Effector memory CD4-positive, alpha-beta T cell (primary cell): ENCODE measurements around the gene TIMP4.

Experiments used
- DNase-seq, 3 donors: peaks; one replicate each; pipeline ENCODE4 v3.0.0-alpha.2; 2020
- H3K27ac ChIP-seq: 2 replicates; pipeline ENCODE4 v1.7.0; 2013; ENCODE audit warnings: mild to moderate bottlenecking, low read length, moderate library complexity; ENCODE audit not compliant: insufficient read depth, poor library complexity, severe bottlenecking
- H3K27me3 ChIP-seq: replicated peaks from 2 replicates; pipeline ENCODE4 v1.7.0; 2013; ENCODE audit warnings: mild to moderate bottlenecking, low read length; ENCODE audit not compliant: insufficient read depth, control insufficient read depth, poor library complexity, severe bottlenecking
- H3K36me3 ChIP-seq: 2 replicates; pipeline ENCODE4 v1.7.0; 2013; ENCODE audit warnings: mild to moderate bottlenecking, low read length, moderate library complexity; ENCODE audit not compliant: control insufficient read depth, insufficient read depth
- H3K4me1 ChIP-seq: 2 replicates; pipeline ENCODE4 v1.7.0; 2013; ENCODE audit warnings: low read length, mild to moderate bottlenecking; ENCODE audit not compliant: control insufficient read depth, insufficient read depth, poor library complexity, severe bottlenecking
- H3K4me3 ChIP-seq: 2 replicates; pipeline ENCODE4 v1.7.0; 2013; ENCODE audit warnings: low read length, low read depth, mild to moderate bottlenecking; ENCODE audit not compliant: insufficient read depth, poor library complexity, severe bottlenecking
- H3K9me3 ChIP-seq: 2 replicates; pipeline ENCODE4 v1.7.0; 2013; ENCODE audit warnings: mild to moderate bottlenecking, low read length, moderate library complexity; ENCODE audit not compliant: control insufficient read depth

Gene TIMP4

GRCh38 chr3:12186046-12186445 is 27.3 kb upstream of the TIMP4 start:
- Histone ChIP-seq H3K4me1 (no peaks in the 10 kb centered on the region), H3K27me3 (no peaks in the 10 kb centered on the region), H3K9me3 (no peaks in the 10 kb centered on the region), H3K4me3 (no peak overlapping the region), H3K27ac (no peak overlapping the region), H3K36me3 (no peaks in the 10 kb centered on the region)
- no peak for DNase-seq

DNA sequence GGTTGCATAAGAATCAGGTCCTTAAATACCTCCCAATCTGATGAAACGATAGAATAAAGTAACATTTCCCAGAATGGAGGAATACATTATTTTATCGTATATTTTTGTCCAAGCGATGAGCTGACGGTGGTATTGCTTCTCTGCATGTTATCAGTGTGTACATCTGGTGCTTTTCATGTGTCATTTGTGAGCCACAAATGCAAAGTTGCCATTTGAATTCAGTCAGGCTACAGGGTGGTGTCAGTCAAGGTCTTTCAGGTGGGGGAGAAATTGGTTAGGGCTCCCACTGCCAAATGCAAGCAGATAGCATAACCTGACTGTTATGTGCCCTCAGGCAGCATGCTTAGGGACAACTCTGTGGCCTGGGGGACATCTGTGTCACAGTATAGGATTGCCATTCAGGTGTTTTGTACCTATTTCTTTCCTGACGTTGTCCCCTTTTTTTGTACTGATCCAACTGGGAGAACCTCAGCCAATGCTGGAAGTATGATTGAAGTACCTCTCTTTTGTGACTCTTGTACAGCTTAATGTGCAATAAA is 26.5 kb upstream of the TIMP4 start:
- DNase-seq: no peak
- no peaks in the 10 kb centered on the region for H3K36me3 ChIP-seq
- no peaks in the 10 kb centered on the region for H3K9me3 ChIP-seq
- no peaks in the 10 kb centered on the region for H3K4me1 ChIP-seq
- H3K4me3 ChIP-seq: no peak overlapping the region
- no peak overlapping the region for H3K27ac ChIP-seq
- no peaks in the 10 kb centered on the region for H3K27me3 ChIP-seq

- H3K27me3 ChIP-seq: no peaks in the 10 kb centered on the region
- H3K36me3 ChIP-seq: no peaks in the 10 kb centered on the region
- no peak overlapping the region for H3K27ac ChIP-seq
- H3K4me3 ChIP-seq: no peak overlapping the region
- no peak for DNase-seq
- H3K9me3 ChIP-seq: no peaks in the 10 kb centered on the region
- no peaks in the 10 kb centered on the region for H3K4me1 ChIP-seq
Observed at GRCh38 chr3:12184541-12184940, 25.8 kb upstream of the TIMP4 start.

DNA sequence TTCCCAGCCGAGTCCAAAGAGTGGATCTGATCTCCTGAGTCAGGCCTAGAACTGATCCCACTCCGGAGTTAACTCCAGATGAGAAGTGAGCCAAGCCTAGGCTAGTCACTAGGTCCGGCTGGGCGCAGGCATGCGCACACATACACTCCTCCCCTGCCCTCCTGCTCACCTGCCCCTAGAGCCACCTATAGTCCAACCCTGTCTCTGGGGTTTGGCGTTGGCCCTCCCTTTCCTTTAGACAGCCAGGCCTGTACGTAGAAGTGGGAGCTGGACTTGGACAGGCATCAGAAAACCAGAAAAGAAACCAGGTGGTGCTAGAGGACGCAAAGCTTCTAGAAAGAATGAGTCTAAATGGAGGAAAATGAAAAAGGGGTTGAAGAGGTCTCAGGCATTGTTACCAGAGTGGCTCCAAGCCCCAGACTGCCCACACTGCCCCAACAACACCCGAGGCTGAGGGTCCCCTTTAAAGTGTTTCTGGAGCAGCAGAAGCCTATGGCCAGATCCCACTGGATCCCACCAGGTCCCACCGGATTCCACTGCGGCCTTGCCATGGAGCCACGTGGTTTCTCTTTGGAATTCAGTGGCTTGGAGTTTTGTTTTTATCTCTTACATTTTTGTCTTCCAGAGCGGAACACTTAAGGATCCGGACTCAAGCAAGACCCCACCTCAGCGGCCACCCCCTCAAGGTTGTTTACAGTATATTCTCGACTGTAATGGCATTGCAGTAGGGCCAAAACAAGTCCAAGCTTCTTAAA is 24.2 kb upstream of the TIMP4 start:
- Histone ChIP-seq H3K36me3 (no peaks in the 10 kb centered on the region), H3K27me3 (no peaks in the 10 kb centered on the region), H3K9me3 (no peaks in the 10 kb centered on the region), H3K4me1 (no peaks in the 10 kb centered on the region), H3K4me3 (no peak overlapping the region), H3K27ac (no peak overlapping the region)
- DNase-seq: no peak

- Histone ChIP-seq H3K4me3 (no peak overlapping the region), H3K9me3 (no peaks in the 10 kb centered on the region), H3K27ac (no peak overlapping the region), H3K27me3 (no peaks in the 10 kb centered on the region), H3K36me3 (no peaks in the 10 kb centered on the region), H3K4me1 (no peaks in the 10 kb centered on the region)
- DNase-seq: no peak
Observed at GRCh38 chr3:12181806-12182205, 23.1 kb upstream of the TIMP4 start.

- Histone ChIP-seq H3K9me3 (no peaks in the 10 kb centered on the region), H3K27ac (no peak overlapping the region), H3K4me3 (no peak overlapping the region), H3K27me3 (no peaks in the 10 kb centered on the region), H3K4me1 (no peaks in the 10 kb centered on the region), H3K36me3 (no peaks in the 10 kb centered on the region)
- DNase-seq: no peak
Observed at GRCh38 chr3:12181301-12181700, 22.6 kb upstream of the TIMP4 start.

DNA sequence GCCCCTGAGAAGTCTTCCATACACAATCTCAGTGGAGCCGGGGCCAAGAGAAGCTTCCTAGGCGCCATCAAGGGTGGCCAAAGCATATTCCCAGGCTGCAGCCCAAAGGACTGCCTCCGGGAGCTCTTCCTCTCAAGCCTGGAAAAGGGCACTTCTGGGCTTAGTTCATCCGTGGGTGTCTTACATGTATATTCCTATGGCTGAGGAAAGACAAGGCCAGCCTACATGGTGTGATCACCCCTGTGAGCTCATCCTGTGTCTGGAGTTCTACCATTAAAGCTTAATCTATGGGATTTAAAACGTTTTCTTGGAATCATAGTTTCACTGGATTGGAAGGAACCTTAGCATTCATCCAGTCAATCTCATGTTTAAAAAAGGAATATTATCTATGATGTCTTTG is 21.9 kb upstream of the TIMP4 start:
- no peaks in the 10 kb centered on the region for H3K27me3 ChIP-seq
- H3K9me3 ChIP-seq: no peaks in the 10 kb centered on the region
- H3K4me3 ChIP-seq: no peak overlapping the region
- H3K27ac ChIP-seq: no peak overlapping the region
- DNase-seq: no peak
- H3K36me3 ChIP-seq: no peaks in the 10 kb centered on the region
- no peaks in the 10 kb centered on the region for H3K4me1 ChIP-seq

- Histone ChIP-seq H3K9me3 (no peaks in the 10 kb centered on the region), H3K4me1 (no peaks in the 10 kb centered on the region), H3K4me3 (no peak overlapping the region), H3K27ac (no peak overlapping the region), H3K27me3 (no peaks in the 10 kb centered on the region), H3K36me3 (no peaks in the 10 kb centered on the region)
- no peak for DNase-seq
Observed at GRCh38 chr3:12180218-12180617, 21.5 kb upstream of the TIMP4 start.

DNA sequence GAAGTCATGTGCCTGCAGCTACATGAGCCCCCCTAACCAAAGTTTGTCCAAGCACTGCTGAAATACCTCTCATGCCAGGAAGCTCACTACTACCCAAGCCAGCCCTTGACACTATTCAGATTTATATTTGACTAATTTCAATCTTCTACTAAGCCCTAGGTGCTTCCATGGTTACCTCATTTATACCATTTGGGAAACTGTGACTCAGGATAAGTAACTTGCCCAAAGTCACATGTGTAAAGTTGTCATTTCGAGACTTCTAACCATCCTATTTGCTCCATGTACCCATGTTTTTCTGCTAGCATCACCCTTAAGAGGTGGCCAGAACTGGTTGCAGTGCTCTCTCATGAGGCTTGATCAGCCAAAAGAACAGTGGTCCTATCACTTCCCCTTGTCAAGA is 20.7 kb upstream of the TIMP4 start:
- Histone ChIP-seq H3K4me1 (no peaks in the 10 kb centered on the region), H3K27me3 (no peaks in the 10 kb centered on the region), H3K27ac (no peak overlapping the region), H3K4me3 (no peak overlapping the region), H3K36me3 (no peaks in the 10 kb centered on the region), H3K9me3 (no peaks in the 10 kb centered on the region)
- no peak for DNase-seq

- no peak for DNase-seq
- Histone ChIP-seq H3K9me3 (no peaks in the 10 kb centered on the region), H3K4me1 (no peaks in the 10 kb centered on the region), H3K36me3 (no peaks in the 10 kb centered on the region), H3K27me3 (no peaks in the 10 kb centered on the region), H3K27ac (no peak overlapping the region), H3K4me3 (no peak overlapping the region)
Observed at GRCh38 chr3:12178091-12178820, 19.5 kb upstream of the TIMP4 start.
